H9 (cell line): ENCODE data around the gene ZFPM1. TPM values are rescaled to one million over a fixed set of nuclear protein-coding genes. Genes with fewer than 3 reads are reported as not detected.

Source experiments
- DNase-seq: peaks from one replicate; pipeline ENCODE4 v3.0.0-alpha.2; 2017
- H2AFZ ChIP-seq: one replicate; pipeline ENCODE4 v1.6.1; 2013; ENCODE audit warnings: mild to moderate bottlenecking, low read length, control low read depth, moderate library complexity
- H2AK5ac ChIP-seq: 2 replicates; pipeline ENCODE4 v1.6.1; 2013; ENCODE audit warnings: low read length, control low read depth, mixed read lengths; ENCODE audit not compliant: insufficient read length
- H2BK120ac ChIP-seq: one replicate; pipeline ENCODE4 v1.6.1; 2013; ENCODE audit warnings: low read depth, mild to moderate bottlenecking, low read length, control low read depth, inconsistent platforms; ENCODE audit not compliant: poor library complexity, severe bottlenecking
- H2BK12ac ChIP-seq: 2 replicates; pipeline ENCODE4 v1.6.1; 2013; ENCODE audit warnings: low read length, control low read depth, mixed read lengths, low read depth; ENCODE audit not compliant: insufficient read length
- H2BK15ac ChIP-seq: 2 replicates; pipeline ENCODE4 v1.6.1; 2013; ENCODE audit warnings: low read depth, low read length, control low read depth
- H2BK20ac ChIP-seq: one replicate; pipeline ENCODE4 v1.6.1; 2013; ENCODE audit warnings: low read depth, mild to moderate bottlenecking, low read length, control low read depth, inconsistent platforms; ENCODE audit not compliant: poor library complexity, severe bottlenecking
- H2BK5ac ChIP-seq: 2 replicates; pipeline ENCODE4 v1.6.1; 2013; ENCODE audit warnings: low read length, control low read depth, mixed read lengths; ENCODE audit not compliant: insufficient read length
- H3K14ac ChIP-seq: 2 replicates; pipeline ENCODE4 v1.6.1; 2013; ENCODE audit warnings: low read length, control low read depth; ENCODE audit not compliant: insufficient read depth
- H3K18ac ChIP-seq: 2 replicates; pipeline ENCODE4 v1.6.1; 2013; ENCODE audit warnings: low read depth, mild to moderate bottlenecking, mixed read lengths, low read length, control low read depth; ENCODE audit not compliant: insufficient read length
- H3K23ac ChIP-seq: 2 replicates; pipeline ENCODE4 v1.6.1; 2013; ENCODE audit warnings: low read length, control low read depth, mixed read lengths, low read depth; ENCODE audit not compliant: insufficient read length
- H3K23me2 ChIP-seq: 2 replicates; pipeline ENCODE4 v1.6.1; 2013; ENCODE audit warnings: low read depth, mild to moderate bottlenecking, mixed read lengths, low read length, control low read depth; ENCODE audit not compliant: insufficient read length, poor library complexity, severe bottlenecking
- H3K27ac ChIP-seq: 2 replicates; pipeline ENCODE4 v1.5.1; 2013; ENCODE audit warnings: low read length, control low read depth, mixed read lengths, low read depth; ENCODE audit not compliant: insufficient read length
- H3K27me3 ChIP-seq: 2 replicates; pipeline ENCODE4 v1.6.1; 2013; ENCODE audit warnings: low read length, control low read depth, inconsistent platforms; ENCODE audit not compliant: insufficient read depth
- H3K4ac ChIP-seq: 2 replicates; pipeline ENCODE4 v1.6.1; 2013; ENCODE audit warnings: low read depth, mild to moderate bottlenecking, control low read depth, inconsistent platforms, low read length, moderate library complexity
- H3K4me1 ChIP-seq: 2 replicates; pipeline ENCODE4 v1.6.1; 2013; ENCODE audit warnings: low read length, control low read depth, inconsistent platforms; ENCODE audit not compliant: insufficient read depth
- H3K4me2 ChIP-seq: 2 replicates; pipeline ENCODE4 v1.6.1; 2013; ENCODE audit warnings: low read length, control low read depth, mixed read lengths; ENCODE audit not compliant: insufficient read length, insufficient read depth
- H3K56ac ChIP-seq: 2 replicates; pipeline ENCODE4 v1.6.1; 2013; ENCODE audit warnings: low read depth, mild to moderate bottlenecking, mixed read lengths, low read length, control low read depth; ENCODE audit not compliant: insufficient read length
- H3K79me1 ChIP-seq: 2 replicates; pipeline ENCODE4 v1.6.1; 2013; ENCODE audit warnings: low read depth, mild to moderate bottlenecking, moderate library complexity, low read length, control low read depth, inconsistent platforms; ENCODE audit not compliant: insufficient read depth, poor library complexity, severe bottlenecking
- H3K79me2 ChIP-seq: 2 replicates; pipeline ENCODE4 v1.6.1; 2013; ENCODE audit warnings: low read length, control low read depth, inconsistent platforms; ENCODE audit not compliant: insufficient read depth
- H3K9ac ChIP-seq: 2 replicates; pipeline ENCODE4 v1.6.1; 2013; ENCODE audit warnings: low read length, control low read depth, mixed read lengths; ENCODE audit not compliant: insufficient read length; ENCODE audit errors: extremely low read depth
- H3K9me3 ChIP-seq: one replicate; pipeline ENCODE4 v1.6.1; 2013; ENCODE audit warnings: low read depth, low read length, inconsistent platforms; ENCODE audit not compliant: control insufficient read depth
- H3T11ph ChIP-seq: one replicate; pipeline ENCODE4 v1.6.1; 2013; ENCODE audit warnings: mild to moderate bottlenecking, low read length, control low read depth, inconsistent platforms
- H4K20me1 ChIP-seq: one replicate; pipeline ENCODE4 v1.6.1; 2013; ENCODE audit not compliant: control insufficient read depth, insufficient read length, insufficient read depth
- H4K5ac ChIP-seq: 2 replicates; pipeline ENCODE4 v1.6.1; 2013; ENCODE audit warnings: low read depth, mild to moderate bottlenecking, mixed read lengths, low read length, control low read depth; ENCODE audit not compliant: insufficient read length
- H4K8ac ChIP-seq: replicated peaks from 2 replicates; pipeline ENCODE4 v1.6.1; 2013; ENCODE audit warnings: low read length, control low read depth, mixed read lengths, low read depth; ENCODE audit not compliant: insufficient read length
- H4K91ac ChIP-seq: 2 replicates; pipeline ENCODE4 v1.6.1; 2013; ENCODE audit warnings: low read depth, mild to moderate bottlenecking, moderate library complexity, mixed read lengths, low read length, control low read depth; ENCODE audit not compliant: insufficient read length
- H3K27ac Mint-ChIP-seq, 3 experiments: 2 replicates in 2 of 3; 3 replicates in 1 of 3; pipeline ENCODE4 v1.8.0; 2020 to 2021; ENCODE audit warnings: mixed read lengths in 3 of 3, mild to moderate bottlenecking in 1 of 3, moderate library complexity in 1 of 3
- H3K27me3 Mint-ChIP-seq: 2 replicates; pipeline ENCODE4 v1.8.0; 2021; ENCODE audit warnings: low read depth, mild to moderate bottlenecking, moderate library complexity, mixed read lengths
- H3K36me3 Mint-ChIP-seq, 3 experiments: 2 replicates in 2 of 3; 3 replicates in 1 of 3; pipeline ENCODE4 v1.8.0; 2020 to 2021; ENCODE audit warnings: low read depth in 3 of 3, mixed read lengths in 3 of 3; ENCODE audit not compliant: insufficient read depth in 1 of 3
- H3K4me1 Mint-ChIP-seq, 2 experiments: 2 replicates each; pipeline ENCODE4 v1.8.0; 2020; ENCODE audit warnings: mixed read lengths in 2 of 2
- H3K4me3 Mint-ChIP-seq, 2 experiments: 2 replicates in 1 of 2; 3 replicates in 1 of 2; pipeline ENCODE4 v1.8.0; 2020 to 2021; ENCODE audit warnings: mild to moderate bottlenecking in 2 of 2, mixed read lengths in 2 of 2, moderate library complexity in 1 of 2
- H3K9me3 Mint-ChIP-seq, 2 experiments: 2 replicates in 1 of 2; 3 replicates in 1 of 2; pipeline ENCODE4 v1.8.0; 2020; ENCODE audit warnings: mild to moderate bottlenecking in 2 of 2, mixed read lengths in 2 of 2, moderate library complexity in 1 of 2
- CTCF ChIP-seq: fragments of 200-600 bp; sonication (generic); conservative IDR thresholded peaks from 3 replicates; pipeline ENCODE4 v1.8.0; 2021; ENCODE audit warnings: antibody characterized with exemption, mild to moderate bottlenecking
- WGBS: extraction: QIAGEN DNeasy Blood & Tissue Kit; methylation state at CpG from one replicate; pipeline ENCODE4 v1.1.7; 2013; ENCODE audit warnings: missing lambda C conversion rate, low lambda C conversion rate, mixed read lengths; ENCODE audit not compliant: insufficient read length; ENCODE audit errors: extremely low coverage; 5-methylcytosine and 5-hydroxymethylcytosine counted together
- total RNA-seq: library from RNA; stranded (reverse); gene quantifications from 2 replicates; pipeline ENCODE4 v1.2.1, GENCODE V29; 2021

ZFPM1 gene
- total RNA-seq, 1 experiment from 2014 or later: 3.6 TPM

DNA sequence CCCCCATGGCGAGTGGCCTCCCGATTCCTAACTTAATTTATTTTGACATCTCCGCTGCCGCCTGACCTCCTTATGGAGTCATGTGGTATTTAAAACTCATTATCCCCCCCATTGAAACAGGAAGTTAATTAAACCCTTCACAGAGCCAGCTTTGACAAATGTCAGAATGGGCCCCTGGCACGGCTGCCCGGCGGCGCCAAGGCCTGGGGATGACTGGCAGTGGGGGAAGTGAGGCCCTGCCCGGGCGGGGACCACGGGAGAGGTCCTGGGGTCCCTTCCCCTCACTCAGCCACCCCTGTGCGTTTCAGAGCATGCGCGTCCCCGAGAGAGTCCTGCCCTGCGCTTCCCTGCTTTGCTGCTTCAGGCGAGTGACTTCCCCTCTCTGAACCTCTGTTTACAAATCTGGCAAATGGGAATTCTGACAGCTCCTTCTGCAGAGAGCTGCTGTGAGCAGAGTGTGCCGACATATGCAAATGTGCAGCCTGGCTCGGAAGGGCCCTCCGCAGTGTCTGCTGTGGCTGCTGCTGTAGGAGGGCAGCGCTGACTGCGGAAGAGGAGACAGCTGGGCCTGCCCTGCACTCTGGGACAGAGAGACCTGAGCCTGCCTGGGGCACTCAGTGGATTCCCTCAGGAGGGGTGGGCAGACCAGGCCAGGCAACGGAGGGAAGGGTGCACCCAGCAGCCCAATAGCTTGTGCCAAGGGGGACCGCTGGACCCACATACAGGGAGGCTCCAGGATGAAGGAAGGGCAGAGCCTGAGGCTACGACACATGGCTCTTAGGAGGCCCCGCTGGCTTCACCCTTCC is 4.4 kb upstream of the ZFPM1 start:
- Histone ChIP-seq H3K4ac (no peak overlapping the region), H3K23ac (no peak overlapping the region), H4K8ac (no peak overlapping the region), H3K14ac (no peak overlapping the region; the same call in 1 of the 2 replicates), H4K20me1 (no peaks in the 10 kb centered on the region), H2BK12ac (no peak overlapping the region), H3K56ac (no peak overlapping the region), H2BK5ac (no peak overlapping the region), H3K18ac (no peak overlapping the region), H3K4me2 (no peak overlapping the region), H4K5ac (no peak overlapping the region), H4K91ac (no peak overlapping the region), H3K9ac (no peak overlapping the region), H2BK20ac (no peak overlapping the region), H3K27me3 (peaks cover 7% of the 10 kb centered on the region; the same call in 1 of the 2 replicates), H3K4me1 (no peaks in the 10 kb centered on the region), H3K27ac (no peak overlapping the region), H3K79me1 (no peaks in the 10 kb centered on the region), H2BK120ac (no peak overlapping the region), H2AK5ac (no peak overlapping the region), H3K9me3 (no peaks in the 10 kb centered on the region), H2BK15ac (no peak overlapping the region), H2AFZ (no peak overlapping the region), H3K79me2 (no peaks in the 10 kb centered on the region), H3T11ph (no peak overlapping the region), H3K23me2 (no peaks in the 10 kb centered on the region)
- no peak for DNase-seq
- no peak overlapping the region for H3K4me3 Mint-ChIP-seq
- H3K9me3 Mint-ChIP-seq: no peaks in the 10 kb centered on the region; a peak in 1 of 5 replicates
- H3K36me3 Mint-ChIP-seq: no peaks in the 10 kb centered on the region
- peaks cover 47% of the 10 kb centered on the region for H3K27me3 Mint-ChIP-seq
- peaks cover 2 to 8% of the 10 kb centered on the region in 2 experiments; a peak in 3 of 4 replicates for H3K4me1 Mint-ChIP-seq
- H3K27ac Mint-ChIP-seq: no peak overlapping the region
- no CpG with 5 or more reads among the region's 26 CpGs for WGBS
- TF ChIP-seq CTCF: no peak
